Astrocyte of the spinal cord (primary cell): Measurements from ENCODE around the gene ARSG.

ENCODE experiments used
- DNase-seq: peaks from one replicate; pipeline ENCODE4 v3.0.0; 2011; ENCODE audit warnings: low read depth, low spot score
- H3K4me3 ChIP-seq: 2 replicates; pipeline ENCODE4 v1.5.1; 2011; ENCODE audit warnings: low read depth, mild to moderate bottlenecking, low read length, moderate library complexity
- in situ Hi-C: cut with HindIII; loops from 2 replicates; pipeline ENCODE4 v1.10.0; 2017; ENCODE audit warnings: low sequenced_read_pairs
- TF ChIP-seq, protein P1 (sequence below): IDR thresholded peaks from 2 replicates; pipeline ENCODE4 v1.5.1; 2012; ENCODE audit warnings: low read depth, mild to moderate bottlenecking, low read length, inconsistent platforms

ARSG gene

DNA sequence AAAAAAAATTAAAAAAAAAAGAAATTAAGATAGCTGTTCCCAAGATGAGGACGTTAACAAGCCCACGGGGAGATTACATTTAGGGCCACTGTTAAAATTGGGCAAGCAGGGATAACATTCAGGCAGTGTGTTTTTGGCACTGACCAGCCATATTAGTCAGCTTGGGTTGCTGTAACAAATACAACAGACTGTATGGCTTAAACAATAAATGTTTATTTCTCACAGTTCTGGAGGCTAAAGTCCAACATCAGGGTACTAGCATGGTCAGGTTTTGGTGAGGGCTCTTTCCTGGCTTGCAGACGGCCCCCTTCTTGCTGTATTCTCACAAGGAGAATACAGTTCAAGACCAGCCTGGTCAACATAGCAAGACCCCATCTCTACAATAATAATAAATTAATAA lies 31.3 kb downstream of the ARSG start:
- in situ Hi-C loops = no loop called here
- no peak for DNase-seq
- H3K4me3 ChIP-seq = no peak overlapping the region
- TF ChIP-seq, protein P1, sequence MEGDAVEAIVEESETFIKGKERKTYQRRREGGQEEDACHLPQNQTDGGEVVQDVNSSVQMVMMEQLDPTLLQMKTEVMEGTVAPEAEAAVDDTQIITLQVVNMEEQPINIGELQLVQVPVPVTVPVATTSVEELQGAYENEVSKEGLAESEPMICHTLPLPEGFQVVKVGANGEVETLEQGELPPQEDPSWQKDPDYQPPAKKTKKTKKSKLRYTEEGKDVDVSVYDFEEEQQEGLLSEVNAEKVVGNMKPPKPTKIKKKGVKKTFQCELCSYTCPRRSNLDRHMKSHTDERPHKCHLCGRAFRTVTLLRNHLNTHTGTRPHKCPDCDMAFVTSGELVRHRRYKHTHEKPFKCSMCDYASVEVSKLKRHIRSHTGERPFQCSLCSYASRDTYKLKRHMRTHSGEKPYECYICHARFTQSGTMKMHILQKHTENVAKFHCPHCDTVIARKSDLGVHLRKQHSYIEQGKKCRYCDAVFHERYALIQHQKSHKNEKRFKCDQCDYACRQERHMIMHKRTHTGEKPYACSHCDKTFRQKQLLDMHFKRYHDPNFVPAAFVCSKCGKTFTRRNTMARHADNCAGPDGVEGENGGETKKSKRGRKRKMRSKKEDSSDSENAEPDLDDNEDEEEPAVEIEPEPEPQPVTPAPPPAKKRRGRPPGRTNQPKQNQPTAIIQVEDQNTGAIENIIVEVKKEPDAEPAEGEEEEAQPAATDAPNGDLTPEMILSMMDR = no peak

DNA sequence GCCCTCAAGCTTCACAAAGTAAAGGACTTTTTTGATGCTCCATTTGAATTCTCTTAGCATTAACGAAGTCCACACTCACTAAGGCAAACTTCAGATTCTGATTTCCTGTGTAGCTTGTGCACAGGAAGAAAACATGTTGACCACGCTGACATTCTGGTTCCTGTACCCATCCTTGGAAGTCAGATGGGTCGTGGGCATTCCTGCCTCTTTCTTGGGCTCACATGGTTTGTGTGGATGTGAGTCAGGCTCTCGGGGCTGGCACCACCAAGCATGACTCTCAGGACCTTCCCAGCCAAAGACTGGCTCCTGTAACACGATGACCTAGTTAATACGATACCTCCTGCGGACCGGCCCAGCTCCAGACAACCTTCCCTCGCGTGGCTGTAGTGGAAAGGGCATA lies 32.8 kb downstream of the ARSG start:
- no peak for DNase-seq
- no peak overlapping the region for H3K4me3 ChIP-seq
- TF ChIP-seq, protein P1 = no peak
- in situ Hi-C loops = no loop called here

DNA sequence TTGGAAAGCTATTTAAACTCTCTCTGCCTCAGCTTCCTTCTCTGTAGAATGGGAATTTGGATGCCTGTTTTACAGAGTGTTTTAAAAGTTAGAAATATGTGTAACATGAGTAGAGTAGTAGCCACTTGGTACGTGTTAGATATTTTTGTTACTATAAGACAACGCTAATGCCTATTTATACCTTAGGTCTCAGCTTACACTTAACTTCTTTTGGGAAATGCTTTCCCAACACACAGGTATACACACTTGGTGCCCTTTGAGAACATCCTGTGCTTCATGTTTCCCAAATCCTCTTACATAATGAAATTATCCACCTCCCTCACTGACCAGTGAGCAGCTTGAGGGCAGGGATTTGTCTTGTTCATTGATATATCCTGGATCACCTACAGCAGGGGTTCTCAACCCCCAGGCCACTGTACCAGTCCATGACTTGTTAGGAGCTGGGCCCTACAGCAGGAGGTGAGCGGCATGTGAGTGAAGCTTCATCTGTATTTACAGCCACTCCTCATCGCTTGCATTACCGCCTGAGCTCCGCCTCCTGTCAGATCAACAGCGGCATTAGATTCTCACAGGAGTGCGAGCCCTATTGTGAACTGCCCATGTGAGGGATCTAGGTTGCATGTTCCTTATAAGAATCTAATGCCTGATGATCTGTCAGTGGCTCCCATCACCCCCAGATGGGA lies 33.5 kb downstream of the ARSG start:
- in situ Hi-C loops = no loop called here

DNA sequence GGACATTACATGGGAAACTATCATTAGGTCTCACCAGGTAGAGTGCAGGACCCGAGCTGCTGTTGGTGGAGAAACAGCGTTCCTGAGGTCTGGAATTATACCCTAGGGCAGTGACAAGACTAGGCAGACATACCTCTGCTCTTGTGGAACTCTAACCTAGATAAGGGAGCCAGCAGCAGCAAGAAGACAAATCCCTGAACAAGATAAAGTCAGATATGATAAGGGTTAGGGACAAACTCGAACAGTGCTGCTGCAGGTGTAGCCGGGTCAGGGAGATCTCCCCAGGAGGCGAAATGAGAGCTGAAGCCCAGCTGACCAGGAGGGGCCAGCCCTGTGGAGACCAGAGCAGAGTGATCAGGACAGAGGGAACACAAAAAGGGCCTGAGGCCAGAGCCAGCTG lies 34.7 kb downstream of the ARSG start:
- in situ Hi-C loops = no loop called here
- H3K4me3 ChIP-seq = no peak overlapping the region
- DNase-seq = no peak
- TF ChIP-seq, protein P1 = no peak

More for the DNA sequence above, 33.5 kb downstream of the ARSG start:
- no peak overlapping the region for H3K4me3 ChIP-seq
- TF ChIP-seq, protein P1 = no peak
- DNase-seq = no peak

DNA sequence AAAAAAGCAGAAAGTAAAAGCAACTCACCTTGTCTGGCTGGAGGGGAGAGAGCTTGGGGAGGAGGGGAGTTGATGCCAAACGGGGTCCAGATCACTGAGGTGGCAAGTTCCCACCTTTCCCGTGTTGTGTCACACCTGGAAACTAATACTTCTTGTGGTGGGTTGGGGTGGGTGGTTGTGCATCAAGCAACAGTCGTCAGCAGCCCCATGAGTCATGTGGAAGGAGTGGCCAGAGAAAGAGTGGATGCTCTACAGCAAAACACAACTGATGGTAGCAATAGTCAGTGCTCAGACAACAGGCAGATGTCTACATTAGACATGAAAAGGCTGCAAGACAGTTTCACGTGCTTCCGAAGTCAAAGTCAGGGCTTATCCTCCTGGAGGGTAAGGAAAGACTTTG lies 35.4 kb downstream of the ARSG start:
- TF ChIP-seq, protein P1 = no peak
- H3K4me3 ChIP-seq = no peak overlapping the region
- in situ Hi-C loops = no loop called here
- no peak for DNase-seq

DNA sequence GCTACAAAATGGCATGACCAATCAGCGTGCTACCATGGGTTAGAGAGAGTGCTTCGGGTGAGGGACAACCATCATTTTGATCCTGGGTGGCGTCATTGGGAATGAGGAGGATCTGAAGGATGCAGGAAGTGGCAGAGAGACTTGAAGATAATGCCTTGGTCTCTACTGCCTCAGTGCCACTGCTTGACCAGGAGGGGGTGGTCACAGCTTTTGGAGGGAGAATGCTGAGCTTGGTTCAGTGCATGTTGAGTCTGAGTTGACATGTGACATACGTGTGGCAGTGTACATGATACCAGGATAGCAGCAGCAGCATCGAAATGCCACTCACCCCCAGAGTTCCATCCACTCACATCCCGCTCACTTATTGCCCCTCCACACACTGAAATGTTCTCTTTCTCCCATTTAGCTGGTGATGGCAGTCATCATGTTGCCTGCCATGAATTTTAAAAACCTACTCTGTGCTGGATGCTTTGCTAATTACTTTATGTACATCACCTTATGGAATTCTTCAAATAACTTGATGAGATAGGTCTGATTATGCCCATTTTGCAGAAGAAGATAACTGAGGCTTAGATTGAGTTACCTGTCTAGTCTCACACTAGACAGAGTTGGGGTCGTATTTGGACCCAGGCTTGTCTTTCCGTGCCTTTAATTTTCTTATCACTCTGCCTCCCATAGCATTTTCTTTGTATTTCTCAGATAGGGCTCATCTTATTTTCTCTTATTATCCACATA lies 36.7 kb downstream of the ARSG start:
- TF ChIP-seq, protein P1 = no peak
- DNase-seq = no peak
- in situ Hi-C loops = no loop called here
- H3K4me3 ChIP-seq = no peak overlapping the region
